HepG2 (cell line): ENCODE data around the gene PPP2R5C. TPM values are rescaled to one million over a fixed set of nuclear protein-coding genes. Genes with fewer than 3 reads are reported as not detected.

Experiments used
- ATAC-seq: fragments of 200-7000 bp; cut with Tn5 transposase; 3 replicates; pipeline ENCODE4 v1.9.1; 2020; ENCODE audit warnings: mild to moderate bottlenecking, moderate library complexity
- BruUV-seq: library from RNA; stranded (reverse); fragments of 400-500 nt; replicated peaks from 2 replicates; lab custom pipeline; 2021; lab: Mats Ljungman, UMichigan
- CTCF ChIA-PET: fragments of 300-600 bp; formaldehyde crosslinking; extraction: SDS; loops from one replicate; lab custom pipeline; 2021; ENCODE audit warnings: low total read pairs, inconsistent platforms, low intra/inter-chr PET ratio; lab: Yijun Ruan, JAX
- POLR2A ChIA-PET: fragments of 350-600 bp; sonication (Branson Sonifier 250); formaldehyde crosslinking; loops from one replicate; lab custom pipeline; 2020; ENCODE audit warnings: antibody characterized with exemption, inconsistent platforms; lab: Yijun Ruan, JAX
- DNase-seq: peaks from one replicate; pipeline ENCODE4 v3.0.0-alpha.2; 2015; ENCODE audit warnings: low spot score
- FAIRE-seq: peaks from 3 replicates; lab custom pipeline; 2011; peaks lifted over from hg19 to GRCh38; lab: Jason Lieb, UNC
- H2AFZ ChIP-seq: one replicate; pipeline ENCODE4 v1.6.1; 2011; ENCODE audit warnings: low read length, inconsistent platforms
- H3K27ac ChIP-seq: fragments of 300-600 bp; 3 replicates; pipeline ENCODE4 v1.8.0; 2011; ENCODE audit warnings: mixed run types, mild to moderate bottlenecking, mixed read lengths, low read length, inconsistent platforms; ENCODE audit not compliant: insufficient read depth; ENCODE audit errors: extremely low read length
- H3K27me3 ChIP-seq, 2 experiments: fragments of 200-600 bp in 1 of 2; 2 replicates in 1 of 2; 3 replicates in 1 of 2; pipeline versions ENCODE4 v1.6.0 to v1.8.0; 2011; ENCODE audit warnings: low read length in 2 of 2, mild to moderate bottlenecking in 2 of 2, moderate library complexity in 2 of 2, inconsistent platforms in 1 of 2; ENCODE audit not compliant: insufficient read depth in 2 of 2, control insufficient read depth in 1 of 2
- H3K36me3 ChIP-seq, 2 experiments: fragments of 200-600 bp in 1 of 2; replicated peaks in 1 of 2; 2 replicates in 1 of 2; 3 replicates in 1 of 2; pipeline versions ENCODE4 v1.5.1 to v1.8.0; 2011; ENCODE audit warnings: low read length in 2 of 2, inconsistent platforms in 1 of 2; ENCODE audit not compliant: insufficient read depth in 2 of 2, control insufficient read depth in 1 of 2
- H3K4me1 ChIP-seq: 2 replicates; pipeline ENCODE4 v1.5.1; 2012; ENCODE audit warnings: low read length, inconsistent platforms; ENCODE audit not compliant: insufficient read depth
- H3K4me2 ChIP-seq: 2 replicates; pipeline ENCODE4 v1.6.0; 2011; ENCODE audit warnings: low read depth, low read length, inconsistent platforms
- H3K4me3 ChIP-seq, 3 experiments: fragments of 200-600 bp in 1 of 3; sonication (generic), shearing (Covaris generic) in 1 of 3; replicated peaks in 1 of 3; 2 replicates each; pipeline ENCODE4 v1.5.1; 2011 to 2016; ENCODE audit warnings: low read length in 3 of 3, inconsistent platforms in 2 of 3, low read depth in 2 of 3, mild to moderate bottlenecking in 2 of 3, control low read depth in 1 of 3, mixed read lengths in 1 of 3; ENCODE audit not compliant: insufficient read depth in 1 of 3
- H3K79me2 ChIP-seq: one replicate; pipeline ENCODE4 v1.6.1; 2011; ENCODE audit warnings: low read length, inconsistent platforms; ENCODE audit not compliant: insufficient read depth
- H3K9ac ChIP-seq: 2 replicates; pipeline ENCODE4 v1.6.0; 2011; ENCODE audit warnings: mild to moderate bottlenecking, low read depth, low read length, inconsistent platforms; ENCODE audit not compliant: insufficient read depth
- H3K9me3 ChIP-seq: 2 replicates; pipeline ENCODE4 v1.5.1; 2012; ENCODE audit warnings: mild to moderate bottlenecking, low read length
- H4K20me1 ChIP-seq: 2 replicates; pipeline ENCODE4 v1.6.0; 2011; ENCODE audit warnings: inconsistent platforms, mild to moderate bottlenecking, low read length, moderate library complexity; ENCODE audit not compliant: insufficient read depth
- NAIF1 ChIP-seq: sonication (generic); formaldehyde crosslinking; IDR thresholded peaks from 2 replicates; pipeline ENCODE4 v1.5.0; 2020; ENCODE audit warnings: mild to moderate bottlenecking, missing genetic modification reagents, borderline replicate concordance
- PBX2 ChIP-seq: IDR thresholded peaks from 2 replicates; pipeline ENCODE4 v1.6.1; 2016; ENCODE audit warnings: control low read depth
- PCBP1 ChIP-seq: fragments of 200-400 bp; formaldehyde crosslinking; IDR thresholded peaks from 2 replicates; pipeline ENCODE4 v1.6.1; 2017; ENCODE audit warnings: mild to moderate bottlenecking, low read depth, low read length, borderline replicate concordance
- POGK ChIP-seq: sonication (generic); formaldehyde crosslinking; conservative IDR thresholded peaks from 2 replicates; pipeline ENCODE4 v1.8.0; 2022; ENCODE audit warnings: mild to moderate bottlenecking, moderate library complexity, missing genetic modification reagents
- PTBP1 ChIP-seq: fragments of 200-400 bp; formaldehyde crosslinking; IDR thresholded peaks from 2 replicates; pipeline ENCODE4 v1.6.1; 2018; ENCODE audit warnings: low read length, low read depth; ENCODE audit not compliant: poor library complexity, severe bottlenecking
- RXRB ChIP-seq: IDR thresholded peaks from 2 replicates; pipeline ENCODE4 v1.6.1; 2016; ENCODE audit warnings: borderline replicate concordance, missing genetic modification reagents, missing compliant biosample characterization
- SNAPC2 ChIP-seq: sonication (generic); formaldehyde crosslinking; IDR thresholded peaks from 2 replicates; pipeline ENCODE4 v1.8.1; 2022; ENCODE audit warnings: mild to moderate bottlenecking, missing genetic modification reagents
- TAF15 ChIP-seq: fragments of 200-400 bp; formaldehyde crosslinking; IDR thresholded peaks from one replicate; pipeline ENCODE4 v1.6.1; 2018; ENCODE audit warnings: mild to moderate bottlenecking, low read depth, low read length; ENCODE audit not compliant: poor library complexity, severe bottlenecking
- XBP1 ChIP-seq: sonication (generic); formaldehyde crosslinking; IDR thresholded peaks from 2 replicates; pipeline ENCODE4 v1.5.0; 2020; ENCODE audit warnings: missing genetic modification reagents
- ZNF143 ChIP-seq: sonication (generic); formaldehyde crosslinking; IDR thresholded peaks from 2 replicates; pipeline ENCODE4 v1.4.0; 2020; ENCODE audit warnings: missing genetic modification reagents
- ZNF24 ChIP-seq: fragments of 450-650 bp; IDR thresholded peaks from 2 replicates; pipeline ENCODE4 v1.6.1; 2017; ENCODE audit warnings: antibody characterized with exemption, mild to moderate bottlenecking
- ZNF350 ChIP-seq: sonication (generic); formaldehyde crosslinking; IDR thresholded peaks from 2 replicates; pipeline ENCODE4 v1.4.0; 2020; ENCODE audit warnings: mild to moderate bottlenecking, low read depth, missing genetic modification reagents, borderline replicate concordance
- ZNF512B ChIP-seq: sonication (generic); formaldehyde crosslinking; IDR thresholded peaks from 2 replicates; pipeline ENCODE4 v1.5.1; 2020; ENCODE audit warnings: missing genetic modification reagents, mild to moderate bottlenecking, borderline replicate concordance
- ZSCAN22 ChIP-seq: sonication (generic); formaldehyde crosslinking; IDR thresholded peaks from 2 replicates; pipeline ENCODE4 v1.4.0; 2020; ENCODE audit warnings: mild to moderate bottlenecking, missing genetic modification reagents
- WGBS: methylation state at CpG from one replicate; pipeline ENCODE4 v1.1.6; 2017; ENCODE audit warnings: low lambda C conversion rate; 5-methylcytosine and 5-hydroxymethylcytosine counted together
- in situ Hi-C: cut with HindIII; loops from 2 replicates; pipeline ENCODE4 v1.10.0; 2017; ENCODE audit warnings: low pct_unique_long_range_greater_than_20kb; ENCODE audit not compliant: extremely low pct_ligation_motif_present
- intact Hi-C: fragments of 100-400 bp; cut with micrococcal nuclease; formaldehyde crosslinking; loops from one replicate; pipeline ENCODE4 v1.10.0; 2022; ENCODE audit not compliant: unreplicated experiment
- polyA plus RNA-seq, 8 experiments: library from polyadenylated mRNA; depleted of rRNA in 3 of 8; stranded (reverse) in 7 of 8; unstranded in 1 of 8; fragments of >200 nt; fragmentation: Illumina TruSeq in 4 of 8; extraction: Trizol in 4 of 8; gene quantifications; 2 replicates each; pipeline versions ENCODE4 v1.2.1 to v1.2.3, GENCODE V29; 2011 to 2016; ENCODE audit warnings: low read depth in 4 of 8, missing spikeins in 1 of 8, mixed read lengths in 1 of 8; ENCODE audit not compliant: insufficient read depth in 1 of 8
- total RNA-seq, 5 experiments: library from RNA; depleted of rRNA; stranded (reverse); fragments of >200 nt; fragmentation: Illumina TruSeq; extraction: Trizol; gene quantifications; 2 replicates each; pipeline ENCODE4 v1.2.3, GENCODE V29; 2016; ENCODE audit warnings: low read depth in 1 of 5
- TF ChIP-seq, protein P1 (sequence below): sonication (generic); formaldehyde crosslinking; IDR thresholded peaks from 2 replicates; pipeline ENCODE4 v1.9.0; 2021; ENCODE audit warnings: missing genetic modification reagents, mild to moderate bottlenecking, borderline replicate concordance

Gene PPP2R5C
- total and polyA plus RNA-seq, 2 of the 13 experiments (the other 11 are each of a cell fraction or from before 2014, with no cell fraction given) = 74.3 to 78.5 TPM

DNA sequence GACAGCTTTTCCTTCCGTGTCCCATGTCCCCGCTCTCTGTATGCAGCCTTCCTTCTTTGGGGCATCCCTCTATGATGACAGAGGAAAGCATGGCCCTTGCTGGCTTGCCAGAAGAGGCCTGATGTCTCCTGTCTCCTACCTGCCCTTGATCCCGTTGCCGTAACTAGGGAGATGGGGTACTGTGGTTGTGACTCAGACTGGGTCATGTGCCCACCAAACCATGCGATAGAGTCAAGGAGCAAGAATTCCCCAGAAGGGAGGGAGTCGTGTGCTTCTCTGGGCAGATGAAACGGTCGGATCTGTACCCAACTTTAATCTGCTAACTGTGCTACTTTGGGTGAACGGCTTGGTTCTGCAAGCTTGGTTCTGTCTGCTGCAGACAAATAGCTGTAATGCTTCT lies 103.8 kb downstream of the PPP2R5C start:
- WGBS = 98% methylated on average over 9 of the region's 9 CpGs
- Histone ChIP-seq H3K4me2 (no peak overlapping the region), H3K79me2 (peaks cover 3% of the 10 kb centered on the region), H3K4me1 (peaks cover 9% of the 10 kb centered on the region), H3K4me3 (no peak overlapping the region), H3K27me3 (no peaks in the 10 kb centered on the region), H3K9me3 (no peaks in the 10 kb centered on the region), H3K9ac (no peak overlapping the region), H4K20me1 (no peaks in the 10 kb centered on the region), H3K27ac (no peak overlapping the region), H2AFZ (no peak overlapping the region), H3K36me3 (peaks cover 1 to 25% of the 10 kb centered on the region in 2 experiments; a peak in 3 of 5 replicates)
- intact Hi-C loops (no loop called here), in situ Hi-C loops (no loop called here)
- CTCF ChIA-PET = no interaction called here
- ATAC-seq = no peak
- POLR2A ChIA-PET = no interaction called here
- no peak for FAIRE-seq
- no peak for DNase-seq
- TF ChIP-seq XBP1 (CRISPR knock-in tag) (no peak), ZNF143 (CRISPR knock-in tag) (no peak), PCBP1 (no peak), ZNF350 (CRISPR knock-in tag) (no peak), PBX2 (CRISPR knock-in tag) (no peak), POGK (CRISPR knock-in tag) (no peak), RXRB (CRISPR knock-in tag) (no peak), SNAPC2 (CRISPR knock-in tag) (no peak), TAF15 (no peak), ZSCAN22 (no peak), NAIF1 (CRISPR knock-in tag) (no peak), ZNF24 (no peak), ZNF512B (CRISPR knock-in tag) (no peak), PTBP1 (no peak)
- TF ChIP-seq, protein P1, sequence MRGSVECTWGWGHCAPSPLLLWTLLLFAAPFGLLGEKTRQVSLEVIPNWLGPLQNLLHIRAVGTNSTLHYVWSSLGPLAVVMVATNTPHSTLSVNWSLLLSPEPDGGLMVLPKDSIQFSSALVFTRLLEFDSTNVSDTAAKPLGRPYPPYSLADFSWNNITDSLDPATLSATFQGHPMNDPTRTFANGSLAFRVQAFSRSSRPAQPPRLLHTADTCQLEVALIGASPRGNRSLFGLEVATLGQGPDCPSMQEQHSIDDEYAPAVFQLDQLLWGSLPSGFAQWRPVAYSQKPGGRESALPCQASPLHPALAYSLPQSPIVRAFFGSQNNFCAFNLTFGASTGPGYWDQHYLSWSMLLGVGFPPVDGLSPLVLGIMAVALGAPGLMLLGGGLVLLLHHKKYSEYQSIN (CRISPR knock-in tag) = no peak
- BruUV-seq = no TSS peak
